ENCODE data around the gene OSBPL9.
"Not testable (repeated sequence)": the region's sequence is repeated elsewhere in the genome, so short reads cannot be mapped to it uniquely, and the experiment has no call there.

The OSBPL9 gene

GRCh38 chr1:51716746-51717145, 99.9 kb downstream of the OSBPL9 start:
- DNase-seq = no peak

GRCh38 chr1:51717842-51718241, 101.0 kb downstream of the OSBPL9 start:
- no peak for DNase-seq

GRCh38 chr1:51719146-51719545, 102.3 kb downstream of the OSBPL9 start:
- DNase-seq = no peak

- DNase-seq = no peak
These were observed 107.9 kb downstream of the OSBPL9 start for GRCh38 chr1:51724797-51725196.

- no peak for DNase-seq
These were observed 109.2 kb downstream of the OSBPL9 start for GRCh38 chr1:51726051-51726450.

- DNase-seq = no peak
These were observed 109.8 kb downstream of the OSBPL9 start for GRCh38 chr1:51726544-51727225.

GRCh38 chr1:51727366-51727765, 110.5 kb downstream of the OSBPL9 start:
- no peak for DNase-seq

GRCh38 chr1:51728611-51729155, 111.8 kb downstream of the OSBPL9 start:
- no peak for DNase-seq

GRCh38 chr1:51729156-51729823, 112.4 kb downstream of the OSBPL9 start:
- peak; percentile 68 to 93 for DNase-seq

- DNase-seq = no peak
These were observed 113.0 kb downstream of the OSBPL9 start for GRCh38 chr1:51729824-51730301.

GRCh38 chr1:51731998-51732397, 115.1 kb downstream of the OSBPL9 start:
- no peak for DNase-seq

- no peak for DNase-seq
These were observed 116.0 kb downstream of the OSBPL9 start for GRCh38 chr1:51732701-51733425.

- not testable (repeated sequence) for DNase-seq
These were observed 116.5 kb downstream of the OSBPL9 start for GRCh38 chr1:51733426-51733774.

- no peak for DNase-seq
These were observed 117.1 kb downstream of the OSBPL9 start for GRCh38 chr1:51733793-51734522.

GRCh38 chr1:51734896-51735745, 118.2 kb downstream of the OSBPL9 start:
- DNase-seq = no peak

- DNase-seq = no peak
These were observed 118.9 kb downstream of the OSBPL9 start for GRCh38 chr1:51735746-51736254.

GRCh38 chr1:51736702-51737101, 119.8 kb downstream of the OSBPL9 start:
- peak in 1 of 2 experiments; percentile 42 for DNase-seq

- DNase-seq = no peak
These were observed 121.8 kb downstream of the OSBPL9 start for GRCh38 chr1:51738681-51739080.

GRCh38 chr1:51740652-51741051, 123.8 kb downstream of the OSBPL9 start:
- DNase-seq = no peak

- no peak for DNase-seq
These were observed 124.3 kb downstream of the OSBPL9 start for GRCh38 chr1:51741121-51741681.
